Measurements from ENCODE around the gene TBC1D22A. TPM values are rescaled to one million over a fixed set of nuclear protein-coding genes. Genes with fewer than 3 reads are reported as not detected.
"Not testable (repeated sequence)": the region's sequence is repeated elsewhere in the genome, so short reads cannot be mapped to it uniquely, and the experiment has no call there.

TBC1D22A gene
- polyA plus RNA-seq, 3 donors: 15.4 to 16.5 (median 15.9) TPM

DNA sequence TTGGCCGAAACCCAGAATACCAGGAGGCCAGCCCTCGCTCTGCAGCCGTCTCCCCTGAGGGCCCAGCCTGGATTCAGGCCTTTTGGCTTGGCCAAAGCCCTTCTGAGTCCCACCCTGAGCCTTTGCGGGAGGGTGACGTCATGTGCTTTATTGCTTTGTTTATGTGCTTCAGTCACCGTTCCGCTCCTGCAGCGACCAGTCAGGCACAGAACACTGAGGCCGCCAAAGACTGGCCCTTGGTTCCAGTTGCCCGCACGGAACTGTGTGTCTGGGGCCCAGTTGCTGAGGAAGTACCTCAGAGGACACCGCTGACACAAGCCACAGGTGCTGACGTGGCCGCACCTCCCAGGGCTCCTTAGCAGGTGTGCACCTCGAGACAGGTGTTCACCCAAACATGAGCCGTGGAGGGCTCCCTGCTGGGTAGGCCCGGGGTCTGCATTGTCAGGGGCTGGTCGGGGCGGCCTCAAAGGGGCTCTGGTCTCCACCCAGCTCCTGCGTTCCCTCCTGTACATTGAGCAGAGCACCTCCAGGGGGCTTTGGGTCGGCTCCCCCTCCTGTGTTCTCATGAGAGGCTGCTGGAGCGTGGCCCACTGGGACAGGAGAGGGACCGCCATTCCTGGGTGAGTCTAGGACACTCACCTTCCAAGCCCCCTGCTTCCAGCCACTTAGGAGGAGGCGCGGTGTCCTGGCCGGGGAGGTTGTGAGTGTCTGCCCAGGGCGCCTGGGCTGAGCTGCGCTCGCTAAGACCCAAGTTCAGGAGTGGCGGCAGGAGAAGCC, 376.8 kb downstream of the TBC1D22A start:
- peak in 2 of 3 donors; percentile 49 to 57 for DNase-seq (ENCODE audit: low read depth in 3 of 3, low spot score in 2 of 3)

GRCh38 chr22:47139790-47140119, 377.3 kb downstream of the TBC1D22A start:
- no peak for DNase-seq (ENCODE audit: low read depth in 3 of 3, low spot score in 2 of 3)

DNA sequence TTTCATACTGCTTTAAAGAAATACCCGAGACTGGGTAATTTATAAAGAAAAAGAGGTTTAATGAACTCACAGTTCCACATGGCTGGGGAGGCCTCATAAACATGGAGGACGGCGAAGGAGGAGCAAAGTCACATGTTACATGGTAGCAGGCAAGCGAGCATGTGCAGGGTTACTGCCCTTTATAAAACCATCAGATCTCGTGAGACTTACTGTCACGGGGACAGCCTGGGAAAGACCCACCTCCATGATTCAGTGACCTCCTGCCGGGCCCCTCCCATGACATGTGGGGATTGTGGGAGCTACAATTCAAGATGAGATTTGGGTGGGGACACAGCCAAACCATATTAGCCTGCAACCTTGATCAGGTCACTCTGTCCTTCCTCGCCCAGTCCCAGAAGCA, 378.5 kb downstream of the TBC1D22A start:
- not testable (repeated sequence) for DNase-seq (ENCODE audit: low read depth in 3 of 3, low spot score in 2 of 3)

DNA sequence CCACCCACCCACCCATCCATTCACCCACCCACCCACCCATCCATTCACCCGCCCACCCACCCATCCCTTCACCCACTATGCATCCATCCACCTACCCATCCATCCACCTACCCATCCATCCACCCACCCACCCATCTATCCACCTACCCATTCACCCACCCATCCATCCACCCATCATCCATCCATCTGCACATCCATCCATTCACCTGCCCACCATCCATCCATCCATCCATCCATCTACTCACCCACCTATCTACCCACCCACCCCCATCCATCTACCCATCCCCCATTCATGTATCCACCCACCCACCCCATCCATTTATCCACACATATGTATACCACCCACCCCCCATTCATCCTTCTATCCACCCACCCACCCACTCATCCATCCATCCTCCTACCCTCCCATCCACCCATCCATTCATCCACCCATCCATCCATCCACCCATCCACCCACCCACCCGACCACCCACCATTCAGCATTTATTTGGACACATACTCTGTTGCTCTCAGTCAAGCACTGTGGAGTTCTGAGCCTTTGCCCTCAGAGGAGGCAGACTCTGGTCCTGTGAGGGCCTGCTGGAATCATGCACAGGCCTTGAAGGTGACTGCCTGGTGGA, 380.1 kb downstream of the TBC1D22A start:
- DNase-seq (ENCODE audit: low read depth in 3 of 3, low spot score in 2 of 3): no peak

DNA sequence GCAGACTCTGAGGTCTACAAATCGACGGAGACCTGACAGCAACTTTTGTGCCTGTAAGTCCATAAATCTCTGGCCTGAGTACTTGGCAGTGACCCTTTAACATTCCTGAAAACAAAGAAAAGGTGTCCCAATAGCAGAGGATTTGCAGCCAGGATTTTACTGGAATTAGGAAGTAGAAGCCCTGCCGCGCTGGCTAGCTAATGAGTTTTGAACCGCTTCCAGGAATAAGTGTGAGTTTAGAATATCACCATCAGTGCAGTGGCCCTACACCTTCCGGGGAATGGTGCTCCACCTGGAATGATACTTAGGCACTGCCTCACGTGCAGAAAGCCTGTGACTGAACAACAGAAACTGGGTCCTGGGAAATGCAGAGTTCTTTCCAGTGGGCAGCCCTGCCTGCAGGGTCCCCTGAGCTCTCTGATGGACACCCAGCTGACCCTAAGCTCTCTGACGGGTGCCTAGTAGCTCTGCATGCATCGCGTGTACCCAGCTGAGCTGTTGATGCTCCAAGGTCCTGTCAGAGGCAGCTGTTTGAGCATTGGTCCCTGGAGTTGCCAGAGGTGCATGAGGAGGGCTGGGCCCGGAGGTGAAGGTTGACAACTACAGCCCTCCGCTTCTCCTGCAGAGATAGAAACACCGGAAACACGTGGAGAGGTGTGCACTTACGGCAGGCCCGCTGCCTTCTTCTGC, 380.9 kb downstream of the TBC1D22A start:
- DNase-seq (ENCODE audit: low read depth in 3 of 3, low spot score in 2 of 3): no peak

DNA sequence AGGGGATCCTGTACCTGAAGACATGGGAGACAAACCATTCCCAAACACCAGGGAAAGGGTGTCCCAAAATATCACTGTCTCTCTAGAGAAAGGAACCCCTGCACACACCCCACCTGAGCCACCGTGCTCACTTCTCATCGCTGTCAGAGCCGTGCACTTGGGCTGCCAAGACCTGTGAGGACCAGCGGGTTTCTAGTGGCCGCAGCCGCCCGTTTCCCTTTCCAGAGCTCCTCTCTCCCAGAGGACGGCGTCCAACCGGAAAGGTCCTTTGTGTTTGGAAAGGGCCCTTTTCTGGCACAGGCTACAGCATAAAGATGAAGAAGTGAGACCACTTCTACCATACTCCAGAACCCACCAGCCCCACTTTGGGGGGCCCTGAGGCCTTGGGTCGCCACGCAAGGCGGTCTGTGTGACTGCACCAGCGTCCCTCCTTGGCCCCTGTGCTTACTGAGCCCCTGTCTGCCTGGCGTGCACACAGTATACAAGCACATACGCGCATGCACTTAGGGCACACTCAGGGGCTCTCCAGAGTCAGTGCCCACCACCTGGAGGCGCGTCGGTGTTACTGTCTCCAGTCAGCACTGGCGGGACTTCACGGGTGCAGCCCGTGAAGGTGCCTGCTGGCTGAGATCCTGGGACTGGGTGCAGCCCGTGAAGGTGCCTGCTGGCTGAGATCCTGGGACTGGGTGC, 381.8 kb downstream of the TBC1D22A start:
- DNase-seq (ENCODE audit: low read depth in 3 of 3, low spot score in 2 of 3): no peak

GRCh38 chr22:47144791-47145425, 382.5 kb downstream of the TBC1D22A start:
- DNase-seq (ENCODE audit: low read depth in 3 of 3, low spot score in 2 of 3): no peak

- DNase-seq (ENCODE audit: low read depth in 3 of 3, low spot score in 2 of 3): no peak
Measured at GRCh38 chr22:47145883-47146282, 383.4 kb downstream of the TBC1D22A start.

GRCh38 chr22:47146391-47146790, 383.9 kb downstream of the TBC1D22A start:
- no peak for DNase-seq (ENCODE audit: low read depth in 3 of 3, low spot score in 2 of 3)

- DNase-seq (ENCODE audit: low read depth in 3 of 3, low spot score in 2 of 3): no peak
Measured at GRCh38 chr22:47146941-47147340, 384.5 kb downstream of the TBC1D22A start.

DNA sequence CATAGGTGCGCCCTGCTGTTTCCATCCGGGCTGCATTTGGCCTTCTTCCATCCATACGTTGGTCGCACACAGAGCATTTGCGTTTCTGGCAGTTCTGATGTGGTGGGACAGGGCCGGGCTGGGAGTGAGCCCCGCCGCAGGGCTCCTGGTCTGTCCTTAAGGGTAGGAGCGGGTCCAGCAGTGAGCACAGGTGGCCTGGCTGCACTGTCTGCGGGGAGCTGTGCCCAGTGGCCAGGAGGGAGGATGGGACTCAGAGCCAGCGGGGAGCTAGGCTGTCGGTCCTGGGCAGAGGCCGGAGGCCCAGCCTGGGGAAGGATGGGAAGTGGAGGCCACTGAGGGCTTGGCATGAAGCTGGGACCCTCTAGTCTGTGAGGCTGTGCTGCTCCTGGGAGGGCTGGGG, 385.1 kb downstream of the TBC1D22A start:
- no peak for DNase-seq (ENCODE audit: low read depth in 3 of 3, low spot score in 2 of 3)

DNA sequence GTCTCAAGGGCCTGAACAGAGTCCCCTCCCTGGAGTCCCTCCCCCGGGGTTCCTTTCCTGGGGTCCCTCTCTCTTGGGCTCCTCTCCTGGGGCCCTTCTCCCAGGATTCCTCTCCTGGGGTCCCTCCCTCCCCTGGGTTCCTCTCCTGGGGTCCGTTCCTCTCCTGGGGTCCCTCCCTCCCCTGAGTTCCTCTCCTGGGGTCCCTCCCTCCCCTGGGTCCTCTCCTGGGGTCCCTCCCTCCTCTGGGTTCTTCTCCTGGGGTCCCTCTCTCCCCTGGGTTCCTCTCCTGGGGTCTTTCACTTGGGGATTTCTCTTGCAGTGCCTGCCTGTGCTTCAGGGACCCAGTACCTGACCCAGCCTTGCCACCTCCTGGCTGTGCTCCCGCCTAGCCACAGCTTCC, 386.1 kb downstream of the TBC1D22A start:
- no peak for DNase-seq (ENCODE audit: low read depth in 3 of 3, low spot score in 2 of 3)

GRCh38 chr22:47148956-47149728, 386.7 kb downstream of the TBC1D22A start:
- no peak for DNase-seq (ENCODE audit: low read depth in 3 of 3, low spot score in 2 of 3)

DNA sequence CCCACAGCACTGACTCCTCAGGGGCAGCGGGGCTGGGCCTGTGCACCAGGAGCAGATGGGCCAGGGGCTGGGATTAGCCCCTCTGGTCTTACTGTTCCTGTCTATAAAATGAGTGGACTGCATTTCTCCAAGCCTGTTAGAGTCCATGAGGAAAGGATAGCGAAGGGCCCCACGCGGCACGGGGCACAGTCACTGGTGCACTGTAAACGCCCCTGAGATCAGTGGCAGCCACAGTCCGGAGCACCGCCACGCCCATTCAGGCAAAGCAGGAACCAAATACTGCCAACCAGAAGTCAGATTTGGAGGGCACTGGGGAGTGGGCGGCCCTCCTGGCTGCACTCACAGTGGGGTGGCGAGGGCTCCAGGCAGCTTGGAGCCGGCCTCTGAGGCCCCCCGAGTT, 387.5 kb downstream of the TBC1D22A start:
- no peak for DNase-seq (ENCODE audit: low read depth in 3 of 3, low spot score in 2 of 3)

DNA sequence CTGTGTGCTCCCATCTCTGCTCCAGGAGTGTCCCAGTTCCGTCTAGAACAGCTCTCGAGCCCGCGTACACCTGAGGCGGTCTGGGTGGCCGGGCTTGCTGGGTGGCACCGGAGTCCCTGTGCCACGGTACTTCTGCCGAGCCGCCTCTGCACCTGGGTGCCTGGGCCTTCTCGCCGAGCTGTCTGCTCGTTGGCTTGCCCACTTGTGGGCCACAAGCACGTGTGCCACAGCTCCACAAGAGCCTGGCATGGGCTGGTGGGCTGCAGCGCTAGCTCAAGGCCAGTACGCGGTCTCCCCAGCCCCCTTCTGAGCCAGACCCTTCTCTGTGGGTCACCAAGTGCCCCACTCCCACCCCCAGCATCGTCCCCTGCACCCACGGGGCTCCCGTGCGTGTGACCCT, 388.0 kb downstream of the TBC1D22A start:
- DNase-seq (ENCODE audit: low read depth in 3 of 3, low spot score in 2 of 3): no peak

- DNase-seq (ENCODE audit: low read depth in 3 of 3, low spot score in 2 of 3): no peak
Measured at GRCh38 chr22:47151064-47151463, 388.6 kb downstream of the TBC1D22A start.

- DNase-seq (ENCODE audit: low read depth in 3 of 3, low spot score in 2 of 3): no peak
Measured at GRCh38 chr22:47151490-47151889, 389.0 kb downstream of the TBC1D22A start.

- no peak for DNase-seq (ENCODE audit: low read depth in 3 of 3, low spot score in 2 of 3)
Measured at GRCh38 chr22:47152236-47152635, 389.8 kb downstream of the TBC1D22A start.

GRCh38 chr22:47152938-47153337, 390.5 kb downstream of the TBC1D22A start:
- no peak for DNase-seq (ENCODE audit: low read depth in 3 of 3, low spot score in 2 of 3)

All from right renal cortex interstitium (tissue), 3 donors.